ENCODE data around the gene SLC22A6.

The SLC22A6 gene

GRCh38 chr11:62931499-62932278 is 53.1 kb downstream of the SLC22A6 start:
- FAIRE-seq: no peak

- FAIRE-seq: no peak
Observed at GRCh38 chr11:62930666-62931065, 54.1 kb downstream of the SLC22A6 start.

- no peak for FAIRE-seq
Observed at GRCh38 chr11:62930157-62930556, 54.6 kb downstream of the SLC22A6 start.

DNA sequence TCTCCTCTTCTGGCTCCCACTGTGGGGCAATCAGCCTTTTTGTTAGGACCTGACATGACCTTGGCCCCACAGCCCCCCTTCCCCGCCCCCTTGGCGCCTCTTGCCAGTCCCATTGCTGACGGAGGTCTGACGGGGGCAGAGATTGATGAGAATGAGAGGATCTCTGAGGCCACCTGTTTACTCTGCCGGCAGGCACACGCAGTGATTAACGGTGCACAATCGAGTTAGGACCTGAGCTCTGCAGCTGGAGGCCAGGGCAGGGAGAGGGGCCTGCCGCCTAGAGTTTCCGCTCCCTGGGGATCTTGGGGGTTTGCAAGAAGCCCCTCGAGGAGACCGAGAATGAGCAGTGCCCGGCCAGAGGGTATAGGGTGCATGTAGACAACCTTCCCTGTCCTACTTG is 56.8 kb downstream of the SLC22A6 start:
- no peak for FAIRE-seq

- FAIRE-seq: no peak
Observed at GRCh38 chr11:62926680-62927455, 57.9 kb downstream of the SLC22A6 start.

All from endometrium (tissue), 2 donors.